H1 (cell line): ENCODE results near the gene BBC3. TPM values are rescaled to one million over a fixed set of nuclear protein-coding genes. Genes with fewer than 3 reads are reported as not detected.

Experiments used
- CTCF ChIA-PET: fragments of 300-600 bp; sonication (Branson Sonifier 250); formaldehyde crosslinking; loops from one replicate; lab custom pipeline; 2021; ENCODE audit not compliant: partially characterized antibody; lab: Charles Lee
- POLR2A ChIA-PET: fragments of 300-600 bp; sonication (Branson Sonifier 250); formaldehyde crosslinking; loops from one replicate; lab custom pipeline; 2021; ENCODE audit warnings: inconsistent platforms; ENCODE audit not compliant: partially characterized antibody; lab: Charles Lee
- DNase-seq, 2 experiments: peaks; one replicate each; pipeline versions ENCODE4 v3.0.0 to v3.0.0-alpha.2; 2010 to 2022; ENCODE audit warnings: low spot score in 2 of 2, low read depth in 1 of 2, mixed read lengths in 1 of 2
- FAIRE-seq: peaks from 2 replicates; lab custom pipeline; 2011; peaks lifted over from hg19 to GRCh38; lab: Jason Lieb, UNC
- H2AFZ ChIP-seq: 2 replicates; pipeline ENCODE4 v1.8.1; 2012; ENCODE audit warnings: low read length, inconsistent platforms
- H2AK5ac ChIP-seq: 2 replicates; pipeline ENCODE4 v1.6.1; 2013; ENCODE audit warnings: low read depth, low read length
- H2BK120ac ChIP-seq: replicated peaks from 2 replicates; pipeline ENCODE3; 2013; ENCODE audit warnings: low read depth, low read length, inconsistent platforms
- H2BK12ac ChIP-seq: 2 replicates; pipeline ENCODE4 v1.6.1; 2013; ENCODE audit warnings: low read depth, low read length
- H2BK15ac ChIP-seq: 2 replicates; pipeline ENCODE4 v1.6.1; 2013; ENCODE audit warnings: low read length
- H2BK20ac ChIP-seq: 2 replicates; pipeline ENCODE4 v1.6.1; 2013; ENCODE audit warnings: low read length
- H2BK5ac ChIP-seq: 2 replicates; pipeline ENCODE4 v1.6.1; 2013; ENCODE audit warnings: low read depth, low read length
- H3K14ac ChIP-seq: 2 replicates; pipeline ENCODE4 v1.6.1; 2013; ENCODE audit warnings: inconsistent platforms; ENCODE audit not compliant: insufficient read length
- H3K18ac ChIP-seq: 2 replicates; pipeline ENCODE4 v1.6.1; 2013; ENCODE audit warnings: low read length; ENCODE audit errors: extremely low read depth
- H3K23ac ChIP-seq: 2 replicates; pipeline ENCODE4 v1.6.1; 2013; ENCODE audit warnings: inconsistent platforms; ENCODE audit not compliant: insufficient read length
- H3K23me2 ChIP-seq: 2 replicates; pipeline ENCODE4 v1.6.1; 2013; ENCODE audit warnings: low read depth, low read length
- H3K27ac ChIP-seq: 2 replicates; pipeline ENCODE4 v1.6.1; 2011; ENCODE audit warnings: low read depth, low read length, inconsistent platforms
- H3K27me3 ChIP-seq, 4 experiments: replicated peaks in 1 of 4; 1 replicate in 1 of 4; 2 replicates in 3 of 4; pipeline versions ENCODE4 v1.6.1 to v1.8.1; 2011 to 2013; ENCODE audit warnings: low read length in 3 of 4, mild to moderate bottlenecking in 3 of 4, inconsistent platforms in 2 of 4, mixed read lengths in 2 of 4, moderate library complexity in 1 of 4; ENCODE audit not compliant: control insufficient read depth in 3 of 4, insufficient read depth in 3 of 4; ENCODE audit errors: extremely low read depth in 1 of 4
- H3K36me3 ChIP-seq, 4 experiments: 2 replicates each; pipeline versions ENCODE4 v1.6.1 to v1.8.1; 2011 to 2013; ENCODE audit warnings: mild to moderate bottlenecking in 4 of 4, low read length in 3 of 4, moderate library complexity in 2 of 4, control low read depth in 1 of 4, inconsistent platforms in 1 of 4; ENCODE audit not compliant: insufficient read depth in 4 of 4, control insufficient read depth in 2 of 4
- H3K4ac ChIP-seq: replicated peaks from 2 replicates; pipeline ENCODE3; 2013; ENCODE audit warnings: low read length, low read depth, mixed read lengths, inconsistent platforms; ENCODE audit not compliant: insufficient read length
- H3K4me1 ChIP-seq, 4 experiments: replicated peaks in 1 of 4; 1 replicate in 1 of 4; 2 replicates in 3 of 4; pipeline versions ENCODE4 v1.6.1 to v1.8.1; 2011 to 2013; ENCODE audit warnings: low read length in 3 of 4, inconsistent platforms in 2 of 4, mixed read lengths in 1 of 4; ENCODE audit not compliant: insufficient read depth in 4 of 4, control insufficient read depth in 3 of 4
- H3K4me2 ChIP-seq, 2 experiments: 2 replicates each; pipeline versions ENCODE4 v1.6.1 to v1.8.1; 2011 to 2013; ENCODE audit warnings: low read depth in 2 of 2, low read length in 2 of 2, control low read depth in 1 of 2, inconsistent platforms in 1 of 2, mild to moderate bottlenecking in 1 of 2; ENCODE audit not compliant: insufficient read depth in 1 of 2
- H3K4me3 ChIP-seq, 4 experiments: fragments of 200-600, 300-600 bp in 1 of 4; sonication (generic), shearing (Covaris generic), sonication (Bioruptor Twin) in 1 of 4; 2 replicates each; pipeline versions ENCODE4 v1.5.1 to v1.8.1; 2011 to 2016; ENCODE audit warnings: low read length in 4 of 4, low read depth in 3 of 4, control low read depth in 2 of 4, inconsistent platforms in 2 of 4, mild to moderate bottlenecking in 2 of 4, mixed read lengths in 1 of 4, moderate library complexity in 1 of 4; ENCODE audit not compliant: insufficient read depth in 2 of 4; ENCODE audit errors: extremely low read depth in 1 of 4
- H3K56ac ChIP-seq: replicated peaks from 2 replicates; pipeline ENCODE3; 2013; ENCODE audit warnings: low read depth, mild to moderate bottlenecking, mixed read lengths, low read length, inconsistent platforms; ENCODE audit not compliant: insufficient read length
- H3K79me1 ChIP-seq: 2 replicates; pipeline ENCODE4 v1.6.1; 2013; ENCODE audit warnings: low read depth, low read length, control low read depth
- H3K79me2 ChIP-seq, 2 experiments: 2 replicates each; pipeline versions ENCODE4 v1.6.1 to v1.8.1; 2012 to 2013; ENCODE audit warnings: low read length in 2 of 2, mild to moderate bottlenecking in 2 of 2, inconsistent platforms in 1 of 2; ENCODE audit not compliant: insufficient read depth in 2 of 2, control insufficient read depth in 1 of 2
- H3K9ac ChIP-seq, 4 experiments: replicated peaks in 1 of 4; 1 replicate in 1 of 4; 2 replicates in 3 of 4; pipeline versions ENCODE4 v1.6.1 to v1.8.1; 2011 to 2013; ENCODE audit warnings: low read depth in 3 of 4, low read length in 3 of 4, control low read depth in 2 of 4, mild to moderate bottlenecking in 2 of 4, moderate library complexity in 2 of 4, inconsistent platforms in 1 of 4; ENCODE audit errors: extremely low read depth in 1 of 4
- H3K9me3 ChIP-seq, 2 experiments: 2 replicates each; pipeline versions ENCODE4 v1.6.1 to v1.8.1; 2012 to 2013; ENCODE audit warnings: mild to moderate bottlenecking in 2 of 2, moderate library complexity in 2 of 2, control low read depth in 1 of 2, inconsistent platforms in 1 of 2, low read depth in 1 of 2, low read length in 1 of 2, mixed read lengths in 1 of 2; ENCODE audit not compliant: insufficient read depth in 2 of 2
- H4K20me1 ChIP-seq, 2 experiments: replicated peaks in 1 of 2; 2 replicates each; pipeline versions ENCODE3 to v1.8.1; 2011 to 2013; ENCODE audit warnings: inconsistent platforms in 2 of 2, low read length in 2 of 2, mild to moderate bottlenecking in 1 of 2; ENCODE audit not compliant: insufficient read depth in 2 of 2, control insufficient read depth in 1 of 2
- H4K5ac ChIP-seq: 2 replicates; pipeline ENCODE4 v1.6.1; 2013; ENCODE audit warnings: low read length, low read depth, mixed read lengths, inconsistent platforms; ENCODE audit not compliant: insufficient read length
- H4K8ac ChIP-seq: 2 replicates; pipeline ENCODE4 v1.8.0; 2013; ENCODE audit warnings: mild to moderate bottlenecking, moderate library complexity, low read length, inconsistent platforms; ENCODE audit not compliant: insufficient read depth; ENCODE audit errors: extremely low read depth
- H4K91ac ChIP-seq: replicated peaks from 2 replicates; pipeline ENCODE3; 2013; ENCODE audit warnings: low read length, mixed read lengths, inconsistent platforms; ENCODE audit not compliant: insufficient read length
- BACH1 ChIP-seq: IDR thresholded peaks from 2 replicates; pipeline ENCODE4 v1.6.1; 2012; ENCODE audit warnings: low read length, improper control_type of control experiment
- CHD2 ChIP-seq: IDR thresholded peaks from 2 replicates; pipeline ENCODE4 v1.6.1; 2012; ENCODE audit warnings: low read length, improper control_type of control experiment
- CTBP2 ChIP-seq: IDR thresholded peaks from 2 replicates; pipeline ENCODE4 v1.7.0; 2011; ENCODE audit warnings: borderline replicate concordance, mild to moderate bottlenecking, moderate library complexity, mixed read lengths, low read length; ENCODE audit not compliant: insufficient read depth, insufficient read length
- CTCF ChIP-seq, 3 experiments: IDR thresholded peaks; 1 replicate in 2 of 3; 2 replicates in 1 of 3; pipeline versions ENCODE4 v1.5.1 to v1.6.1; 2011; ENCODE audit warnings: low read length in 3 of 3, mild to moderate bottlenecking in 3 of 3, inconsistent platforms in 2 of 3, low read depth in 1 of 3, moderate library complexity in 1 of 3; ENCODE audit not compliant: insufficient read depth in 1 of 3; ENCODE audit errors: control extremely low read depth in 1 of 3
- EZH2 ChIP-seq: fragments of 200-600 bp; sonication (generic); IDR thresholded peaks from 2 replicates; pipeline ENCODE4 v1.7.1; 2012; ENCODE audit warnings: low read depth, mild to moderate bottlenecking, moderate library complexity, low read length, inconsistent platforms; ENCODE audit not compliant: severe bottlenecking
- HDAC2 ChIP-seq, 2 experiments: fragments of 300-600 bp in 1 of 2; sonication (generic) in 1 of 2; IDR thresholded peaks; 2 replicates each; pipeline ENCODE4 v1.6.1; 2011 to 2012; ENCODE audit warnings: low read depth in 2 of 2, low read length in 2 of 2, mild to moderate bottlenecking in 2 of 2, moderate library complexity in 2 of 2, borderline replicate concordance in 1 of 2, inconsistent platforms in 1 of 2
- HDAC6 ChIP-seq: IDR thresholded peaks from one replicate; pipeline ENCODE4 v1.7.1; 2012; ENCODE audit warnings: low read depth, mild to moderate bottlenecking, inconsistent platforms, low read length, moderate library complexity
- SP4 ChIP-seq: IDR thresholded peaks from 2 replicates; pipeline ENCODE4 v1.6.1; 2012; ENCODE audit warnings: low read length, inconsistent platforms
- SUZ12 ChIP-seq: fragments of 200-600 bp; sonication (generic); IDR thresholded peaks from 2 replicates; pipeline ENCODE4 v1.6.1; 2012; ENCODE audit warnings: mild to moderate bottlenecking, inconsistent platforms, low read length, moderate library complexity, mixed read lengths
- ZNF274 ChIP-seq: IDR thresholded peaks from 2 replicates; pipeline ENCODE4 v1.7.0; 2012; ENCODE audit warnings: low read length, borderline replicate concordance; ENCODE audit errors: extremely low read depth
- WGBS, 2 experiments: shearing (Covaris generic) in 1 of 2; methylation state at CpG; one replicate each; pipeline versions ENCODE4 v1.1.6 to v1.1.7; 2013 to 2015; ENCODE audit warnings: low lambda C conversion rate in 2 of 2, mixed read lengths in 2 of 2, inconsistent platforms in 1 of 2, low coverage in 1 of 2, missing lambda C conversion rate in 1 of 2; ENCODE audit not compliant: insufficient replicate concordance in 2 of 2, insufficient coverage in 1 of 2, insufficient read length in 1 of 2; ENCODE audit errors: extremely low coverage in 1 of 2, missing lambda C conversion rate in 1 of 2; 5-methylcytosine and 5-hydroxymethylcytosine counted together
- polyA plus RNA-seq, 7 experiments: library from polyadenylated mRNA; depleted of rRNA in 3 of 7; stranded (reverse) in 5 of 7; unstranded in 2 of 7; fragments of >200 nt in 5 of 7; fragments of 200-250 nt in 2 of 7; gene quantifications; 1 replicate in 5 of 7; 2 replicates in 1 of 7; 4 replicates in 1 of 7; pipeline versions ENCODE4 v1.2.1 to v1.2.3, GENCODE V29; 2011 to 2013; ENCODE audit warnings: missing spikeins in 2 of 7, mixed read lengths in 2 of 7
- total RNA-seq: library from RNA; stranded (reverse); fragmentation: NEBNext Ultra II Directional; extraction: Animal tissue kit (Norgen Biotek cat#: 25700); gene quantifications from 2 replicates; pipeline ENCODE4 v1.2.1, GENCODE V29; 2021

BBC3 gene
- total and polyA plus RNA-seq, 2 of the 8 experiments (the other 6 are each of a cell fraction or from before 2014, with no cell fraction given), result 13.2 to 21.6 TPM

- no peak overlapping the region for H2AFZ ChIP-seq
- WGBS, 2 experiments, result 93% methylated on average over 4 of the region's 4 CpGs; no CpG with 5 or more reads in 1 of the 2 experiments
- no peak overlapping the region for H2AK5ac ChIP-seq
- no peaks in the 10 kb centered on the region for H3K4me1 ChIP-seq
- ChIA-PET CTCF (interaction anchor here (1.2 to 2.2 kb wide), 4 partner anchors 10 to 31 kb away, joined by 3 to 7 read pairs (median 5); no protein-coding TSS in a partner anchor), POLR2A (interaction anchor here (1.0 to 2.2 kb wide), 2 partner anchors 11 to 13 kb away, joined by 4 to 12 read pairs; no protein-coding TSS in a partner anchor)
- H3K23ac ChIP-seq, result no peak overlapping the region
- peaks cover 0 to 3% of the 10 kb centered on the region in 2 experiments; a peak in 1 of 4 replicates for H3K79me2 ChIP-seq
- no peak overlapping the region for H3K18ac ChIP-seq
- no peak overlapping the region for H3K4ac ChIP-seq
- H3K14ac ChIP-seq, result no peak overlapping the region
- H3K23me2 ChIP-seq, result no peaks in the 10 kb centered on the region
- no peak overlapping the region for H2BK12ac ChIP-seq
- no peak overlapping the region for H3K4me3 ChIP-seq
- FAIRE-seq (no peak), DNase-seq (no peak)
- no peaks in the 10 kb centered on the region; the same call in 1 of the 2 replicates for H3K79me1 ChIP-seq
- H2BK120ac ChIP-seq, result no peak overlapping the region
- peaks cover 3 to 6% of the 10 kb centered on the region in 2 experiments for H4K20me1 ChIP-seq
- H3K27me3 ChIP-seq, result no peaks in the 10 kb centered on the region
- TF ChIP-seq ZNF274 (no peak), HDAC2 (IDR thresholded peaks at IDR 0.05; ENCODE audit: borderline replicate concordance in 1 of 2, low read depth in 2 of 2, low read length in 2 of 2) (no peak), SP4 (no peak), CTCF (IDR thresholded peaks at IDR 0.05; ENCODE audit: control extremely low read depth in 1 of 3, insufficient read depth in 1 of 3, low read depth in 1 of 3, low read length in 3 of 3) (no peak), CTBP2 (no peak), CHD2 (no peak), BACH1 (no peak), HDAC6 (no peak), EZH2 (no peak), SUZ12 (no peak)
- no peak overlapping the region for H3K27ac ChIP-seq
- H4K91ac ChIP-seq, result no peak overlapping the region
- no peak overlapping the region for H3K9ac ChIP-seq
- no peak overlapping the region for H3K4me2 ChIP-seq
- H2BK15ac ChIP-seq, result no peak overlapping the region
- H3K9me3 ChIP-seq, result no peaks in the 10 kb centered on the region
- H4K8ac ChIP-seq, result no peak overlapping the region
- no peak overlapping the region for H3K56ac ChIP-seq
- no peak overlapping the region for H2BK20ac ChIP-seq
- H3K36me3 ChIP-seq, result peaks cover 3 to 38% (median 29%) of the 10 kb centered on the region in 4 experiments; a peak in 7 of 8 replicates
- H4K5ac ChIP-seq, result no peak overlapping the region
- H2BK5ac ChIP-seq, result no peak overlapping the region
Observed at GRCh38 chr19:47197141-47197540, 33.9 kb downstream of the BBC3 start.
